Embryonic facial prominence (tissue), 1 donor: ENCODE measurements around the gene TCP11.

ENCODE experiments used
- DNase-seq: peaks from one replicate; pipeline ENCODE4 v3.0.0-alpha.2; 2016; ENCODE audit errors: extremely low spot score

TCP11 gene

DNA sequence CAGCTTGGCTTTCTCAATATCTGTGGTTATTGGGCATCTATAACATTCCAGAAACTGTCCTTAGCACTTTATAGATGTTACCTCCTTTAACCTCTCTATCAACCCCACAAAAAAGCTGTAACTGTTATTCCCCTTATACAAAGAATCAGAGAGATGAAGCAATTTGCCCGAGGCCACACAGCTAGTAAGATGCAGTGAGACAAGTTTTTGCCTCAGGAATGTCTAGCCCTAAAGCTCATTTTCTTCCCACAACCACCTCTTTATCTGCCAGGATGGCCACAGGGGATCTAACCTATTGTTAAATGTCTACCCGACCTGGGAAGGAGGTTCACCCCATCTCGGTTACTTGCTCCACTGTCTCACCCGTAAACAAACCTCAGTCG is 31.9 kb upstream of the TCP11 start:
- DNase-seq, result no peak

DNA sequence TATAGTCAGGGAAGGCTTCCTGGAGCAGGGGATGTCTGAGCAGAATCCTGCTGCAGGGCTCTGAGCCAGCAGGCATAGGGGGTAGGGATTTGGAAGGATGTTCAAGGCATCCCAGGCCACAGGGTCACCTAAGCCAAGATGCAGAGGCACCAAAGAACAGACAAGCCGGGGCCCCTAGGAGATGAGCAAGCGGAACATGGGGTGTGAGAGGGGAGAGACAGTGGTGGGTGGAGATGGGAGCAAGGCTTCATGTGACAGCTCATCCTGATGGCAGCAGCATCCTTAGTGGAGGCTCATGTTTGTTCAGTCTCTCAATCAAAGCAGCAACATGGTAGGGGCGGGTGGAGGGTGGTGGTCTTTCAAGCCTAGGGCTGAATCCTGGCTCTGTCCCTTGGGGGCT is 29.8 kb upstream of the TCP11 start:
- DNase-seq, result no peak

DNA sequence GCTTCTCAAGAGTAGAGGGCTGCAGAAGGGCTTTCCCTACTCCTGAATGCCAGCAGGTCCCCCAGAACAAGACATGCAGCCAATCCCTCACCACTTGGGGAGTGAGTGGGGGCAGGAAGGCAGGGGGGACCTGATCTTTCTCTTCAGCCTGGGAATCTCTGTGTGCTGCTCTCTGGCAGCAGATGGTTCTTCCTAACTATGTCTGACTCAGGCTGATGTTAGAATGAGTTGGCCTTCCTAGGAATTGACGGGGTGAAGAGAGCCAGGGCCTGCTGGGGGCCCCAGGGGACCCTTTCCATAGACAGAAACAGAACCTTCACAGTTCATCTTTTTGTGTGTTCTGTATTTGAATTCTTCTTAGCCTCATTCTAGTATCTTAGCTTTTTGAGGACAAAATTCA is 29.0 kb upstream of the TCP11 start:
- no peak for DNase-seq

DNA sequence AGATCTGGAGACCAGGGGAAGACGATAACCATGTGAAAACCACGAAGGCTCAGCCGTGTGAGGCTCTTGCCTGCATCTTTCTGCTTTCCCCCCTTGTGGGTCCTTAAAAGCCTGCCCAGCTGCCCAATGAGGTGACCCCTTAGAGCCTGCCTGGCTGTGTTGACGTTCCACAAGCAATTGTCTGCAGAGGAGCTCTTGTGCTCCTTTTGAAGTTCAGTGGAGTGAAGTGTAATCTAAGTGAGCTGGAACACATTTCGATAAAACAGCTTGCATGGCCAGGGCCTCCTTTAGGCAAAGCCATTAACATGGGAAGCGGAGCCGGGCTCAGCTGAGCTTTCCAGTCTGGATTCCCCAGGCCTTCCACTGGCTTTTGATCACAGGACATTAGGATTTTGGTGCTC is 27.3 kb upstream of the TCP11 start:
- DNase-seq, result no peak

DNA sequence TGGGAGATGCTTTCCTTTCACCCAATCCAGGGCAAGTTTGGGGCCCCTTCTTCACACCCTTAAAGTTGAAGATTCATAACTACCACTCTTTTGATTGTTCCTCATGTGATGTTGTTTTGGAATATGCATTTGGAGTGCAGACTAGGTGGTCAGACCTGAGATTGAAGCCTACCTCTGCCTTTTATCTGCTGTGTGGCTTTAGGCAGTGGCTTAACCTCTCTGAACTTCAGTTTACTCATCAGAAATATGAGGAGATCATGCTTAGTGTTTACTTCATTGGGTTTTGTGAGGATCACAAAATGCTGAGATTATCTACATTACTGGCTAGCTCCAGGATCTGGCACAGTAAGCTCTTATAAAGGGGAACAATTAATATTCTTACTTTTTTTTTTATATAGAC is 26.4 kb upstream of the TCP11 start:
- no peak for DNase-seq

DNA sequence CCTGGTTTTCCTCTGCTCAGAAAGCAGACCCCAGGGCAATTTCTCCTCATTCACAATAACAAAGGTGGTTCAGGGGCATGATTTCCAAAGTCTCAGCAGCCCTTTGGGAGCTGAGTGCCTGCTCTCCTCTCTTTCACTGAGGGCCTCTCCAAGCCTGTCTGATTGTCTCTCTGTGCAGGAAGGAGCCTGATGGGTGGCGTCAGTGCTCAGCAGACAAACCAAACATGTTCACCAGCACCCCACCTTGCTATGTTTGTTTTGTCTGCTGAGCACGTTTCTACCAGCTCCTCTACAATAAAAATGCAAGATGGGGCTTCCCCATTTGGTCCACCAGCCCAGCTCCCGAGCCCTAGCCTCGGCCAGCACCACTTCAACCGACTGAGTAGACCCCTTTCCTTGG is 25.4 kb upstream of the TCP11 start:
- DNase-seq, result no peak

DNA sequence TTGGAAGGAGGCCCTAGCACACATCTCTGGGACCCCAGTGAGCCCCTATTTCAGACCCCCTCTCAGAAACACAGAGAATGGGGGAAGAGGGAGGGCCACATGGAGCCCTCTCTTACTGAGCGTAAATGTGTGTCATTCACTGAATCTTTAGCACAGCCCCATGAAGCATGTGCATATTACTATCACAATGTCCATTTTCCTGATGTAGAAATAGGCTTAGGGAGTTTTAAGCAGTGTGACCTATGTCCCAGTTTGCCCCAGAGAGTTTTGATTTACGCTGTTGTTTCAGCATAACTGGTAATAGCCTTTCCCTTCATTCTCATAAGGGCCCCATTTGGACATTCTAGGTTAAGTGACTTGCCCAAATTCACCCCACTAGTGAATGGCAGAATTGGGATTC is 25.0 kb upstream of the TCP11 start:
- DNase-seq, result no peak

DNA sequence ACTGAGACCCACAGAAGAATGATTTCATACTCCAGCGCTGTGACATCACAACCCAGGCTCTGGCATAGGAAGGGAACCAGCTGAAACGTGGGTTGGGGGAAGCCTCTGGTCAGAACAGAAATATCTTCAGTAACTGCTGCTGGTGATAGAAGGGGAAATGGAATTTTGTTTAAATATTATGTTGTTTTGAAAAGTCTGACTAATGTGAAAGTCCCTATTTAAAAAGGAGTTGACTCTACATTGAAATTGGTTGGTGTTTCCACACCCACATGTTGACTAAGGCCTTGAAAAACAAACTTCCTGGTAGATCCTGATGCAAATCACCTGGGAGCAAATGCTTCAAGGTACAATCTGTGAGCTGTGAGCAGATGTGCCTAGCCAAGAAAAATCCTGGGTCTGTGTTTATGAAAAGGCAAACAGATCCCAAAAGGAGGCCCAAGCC is 24.5 kb upstream of the TCP11 start:
- DNase-seq, result no peak

DNA sequence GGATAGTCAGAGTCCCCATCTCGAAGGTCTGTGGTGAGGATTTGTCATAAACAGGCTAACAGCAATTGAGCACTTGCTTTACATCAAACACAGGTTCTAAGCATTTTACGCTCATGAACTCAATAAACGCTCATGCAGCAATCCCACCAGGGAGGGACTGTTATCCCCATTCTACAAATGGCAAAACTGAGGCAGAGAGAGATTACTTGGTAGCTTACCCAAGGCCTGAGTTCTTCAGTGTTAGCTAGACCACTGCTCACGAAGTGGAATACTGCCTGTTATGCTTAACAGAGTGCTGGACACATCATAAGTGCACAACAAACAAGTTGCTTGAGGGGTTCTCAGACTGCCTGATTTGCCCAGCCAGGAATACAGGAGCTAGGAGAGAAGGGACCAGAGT is 23.7 kb upstream of the TCP11 start:
- no peak for DNase-seq

DNA sequence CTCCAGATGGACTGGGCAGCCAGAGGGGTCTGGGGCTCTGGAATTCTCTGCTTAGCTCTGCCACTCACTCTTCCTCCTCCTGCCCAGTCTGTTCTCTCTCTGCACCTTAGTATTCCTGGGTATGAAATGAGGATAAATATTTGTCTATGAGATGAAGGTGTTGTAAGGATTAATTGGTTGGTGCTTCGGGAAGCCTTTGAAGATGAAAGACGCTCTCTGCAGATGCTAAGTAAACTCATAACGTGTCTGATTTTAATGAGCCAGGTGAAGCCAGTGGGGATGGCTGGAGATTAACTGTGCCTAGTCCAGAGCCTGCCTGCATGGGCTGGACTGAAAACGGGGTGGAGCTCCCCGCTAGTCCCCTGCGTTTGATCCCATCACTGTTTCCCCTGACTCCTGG is 23.1 kb upstream of the TCP11 start:
- DNase-seq, result no peak

DNA sequence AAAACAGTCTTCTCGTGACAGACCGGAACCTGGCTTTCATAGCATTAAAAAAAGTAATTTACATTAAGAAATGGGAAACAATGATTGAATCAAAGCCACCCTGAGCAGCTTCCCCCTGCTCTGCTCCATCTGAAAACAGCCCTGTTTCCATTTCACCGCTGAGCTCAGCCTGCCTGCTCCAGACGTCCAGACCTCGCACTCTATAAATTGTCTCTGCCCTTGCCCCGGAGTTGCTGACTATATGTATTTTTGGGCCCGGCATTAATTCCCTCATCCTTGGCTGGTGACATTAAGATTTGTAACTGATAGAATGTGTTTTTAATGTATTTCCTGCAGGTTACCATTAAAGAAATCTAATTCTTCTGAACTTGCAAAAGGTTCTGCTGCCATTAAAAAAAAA is 22.7 kb upstream of the TCP11 start:
- no peak for DNase-seq

DNA sequence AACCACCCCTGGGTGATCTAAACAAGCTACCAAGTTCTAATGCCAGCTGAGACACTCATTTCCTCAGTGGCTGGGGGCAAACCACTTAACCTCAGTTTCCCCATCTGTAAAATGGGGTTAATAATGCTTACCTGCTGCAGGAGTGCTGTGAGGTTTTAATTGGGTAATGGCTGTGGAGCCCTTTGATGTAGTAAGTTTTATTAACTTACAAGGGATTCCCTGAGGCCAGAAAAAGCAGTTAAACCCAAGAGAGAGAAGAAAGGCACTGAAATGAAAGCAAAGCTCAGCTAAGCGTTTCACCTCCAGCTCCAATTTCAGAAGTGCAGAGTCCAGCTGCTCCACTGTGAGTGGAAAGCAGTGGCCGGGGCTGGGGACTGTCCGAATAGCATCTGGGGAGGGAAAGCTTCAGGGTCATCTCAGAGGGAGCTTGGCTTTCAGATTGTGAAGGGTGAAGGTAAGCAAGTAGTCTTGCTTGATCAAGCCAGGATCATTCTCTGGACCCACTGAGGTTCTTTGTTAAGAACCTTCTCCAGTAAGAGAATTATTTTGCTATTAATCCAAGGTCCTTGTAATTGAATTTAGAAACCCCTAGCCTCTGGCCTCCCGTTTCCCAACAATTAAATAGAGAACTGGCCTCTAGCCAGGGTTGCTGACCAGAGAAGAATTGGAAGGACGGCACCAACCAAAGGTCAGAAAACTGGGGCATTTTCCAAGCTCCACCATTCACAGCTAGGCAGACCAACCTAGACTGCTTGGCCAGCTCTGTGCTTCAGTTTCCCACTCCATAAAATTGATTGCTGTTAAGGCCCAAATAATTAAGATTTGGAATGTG is 20.9 kb upstream of the TCP11 start:
- no peak for DNase-seq

DNA sequence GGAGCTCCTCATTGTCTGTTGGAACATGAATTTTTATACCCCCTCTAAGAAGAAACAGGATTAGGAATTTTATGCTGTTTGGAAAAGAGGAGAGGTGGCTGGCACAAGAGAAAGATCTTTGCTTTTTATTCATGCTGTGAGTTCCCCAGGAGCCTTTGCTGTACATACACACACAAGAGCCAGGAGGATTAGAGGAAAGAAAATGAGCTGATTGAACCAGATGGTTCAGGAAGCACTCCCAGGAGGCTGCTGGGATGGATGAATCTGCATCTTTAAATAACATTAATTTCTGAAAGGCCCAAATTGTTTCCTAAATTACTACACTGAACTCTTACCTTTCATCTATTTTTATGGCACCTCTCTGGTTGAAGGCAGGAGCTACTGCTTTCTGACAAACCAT is 20.1 kb upstream of the TCP11 start:
- DNase-seq, result no peak

DNA sequence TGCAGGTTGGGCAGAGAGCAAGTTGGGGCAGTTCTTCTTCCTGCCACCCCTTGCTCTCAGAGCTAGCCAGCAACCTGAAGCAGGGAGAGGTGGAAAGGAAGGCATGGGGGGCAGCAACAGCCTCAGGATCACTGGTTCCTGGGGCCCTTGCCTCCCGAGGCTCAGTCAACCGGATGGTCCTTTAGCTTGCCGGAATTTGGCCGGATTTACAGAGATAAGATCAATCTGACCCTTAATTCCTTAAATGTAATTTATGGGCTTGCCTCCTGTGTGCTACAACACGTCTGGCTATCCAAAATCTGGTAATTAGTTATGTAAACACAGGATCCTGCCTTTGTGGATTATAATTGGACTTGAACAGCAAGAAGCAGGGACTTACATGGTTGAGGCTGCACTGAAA is 19.5 kb upstream of the TCP11 start:
- no peak for DNase-seq

DNA sequence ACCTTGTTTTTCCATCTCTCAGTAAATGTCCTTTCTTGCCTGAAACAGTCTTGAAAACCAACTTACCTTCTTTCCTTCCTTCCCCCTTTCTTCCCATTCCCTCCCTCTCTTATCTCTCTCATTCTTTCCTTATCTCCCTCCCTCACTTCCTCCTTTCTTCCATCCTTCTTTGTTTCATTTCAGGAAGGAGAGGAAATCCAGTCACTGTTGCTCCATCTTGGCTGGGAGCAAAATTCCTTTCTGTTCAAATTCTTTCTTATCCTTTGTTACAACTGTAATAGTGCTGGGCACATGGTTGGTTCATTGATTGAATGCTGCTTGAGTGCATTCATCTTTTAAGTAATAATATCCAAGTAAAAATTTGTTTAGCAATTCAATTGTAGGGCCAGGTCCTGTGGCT is 17.4 kb upstream of the TCP11 start:
- DNase-seq, result no peak

DNA sequence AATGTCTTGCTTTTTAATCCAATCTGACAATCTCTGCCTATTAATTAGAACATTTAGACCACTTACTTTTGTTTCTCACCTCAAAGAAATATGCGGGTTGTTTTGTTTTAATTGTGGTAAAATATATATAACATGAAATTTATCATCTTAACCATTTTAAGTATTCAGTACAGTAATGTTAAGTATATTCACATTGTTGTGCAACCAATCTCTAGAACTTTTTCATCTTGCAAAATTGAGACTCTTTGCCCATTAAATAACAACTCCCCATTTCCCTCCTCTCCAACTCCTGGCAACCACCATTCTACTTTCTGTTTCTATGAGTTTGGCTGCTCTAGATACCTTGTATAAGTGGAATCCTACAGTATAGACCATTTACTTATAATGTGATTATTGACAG is 13.8 kb upstream of the TCP11 start:
- DNase-seq, result no peak

DNA sequence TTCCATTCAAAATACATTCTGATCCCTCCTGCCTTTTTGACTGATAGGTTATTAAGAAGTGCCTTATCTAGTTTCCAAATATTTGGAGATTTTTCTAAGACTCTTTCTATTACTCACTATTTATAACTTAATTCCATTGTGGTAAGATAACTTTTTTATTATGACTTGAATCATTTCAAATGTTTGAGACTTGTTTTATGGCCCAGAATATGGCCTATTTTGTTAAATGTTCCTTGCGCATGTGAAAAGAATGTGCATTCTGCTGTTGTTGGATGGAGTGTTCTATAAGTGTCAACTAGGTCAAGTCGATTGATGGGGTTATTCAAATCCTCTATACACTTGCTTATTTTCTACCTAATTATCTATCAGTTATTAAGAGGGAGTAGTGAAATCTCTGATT is 13.1 kb upstream of the TCP11 start:
- no peak for DNase-seq

DNA sequence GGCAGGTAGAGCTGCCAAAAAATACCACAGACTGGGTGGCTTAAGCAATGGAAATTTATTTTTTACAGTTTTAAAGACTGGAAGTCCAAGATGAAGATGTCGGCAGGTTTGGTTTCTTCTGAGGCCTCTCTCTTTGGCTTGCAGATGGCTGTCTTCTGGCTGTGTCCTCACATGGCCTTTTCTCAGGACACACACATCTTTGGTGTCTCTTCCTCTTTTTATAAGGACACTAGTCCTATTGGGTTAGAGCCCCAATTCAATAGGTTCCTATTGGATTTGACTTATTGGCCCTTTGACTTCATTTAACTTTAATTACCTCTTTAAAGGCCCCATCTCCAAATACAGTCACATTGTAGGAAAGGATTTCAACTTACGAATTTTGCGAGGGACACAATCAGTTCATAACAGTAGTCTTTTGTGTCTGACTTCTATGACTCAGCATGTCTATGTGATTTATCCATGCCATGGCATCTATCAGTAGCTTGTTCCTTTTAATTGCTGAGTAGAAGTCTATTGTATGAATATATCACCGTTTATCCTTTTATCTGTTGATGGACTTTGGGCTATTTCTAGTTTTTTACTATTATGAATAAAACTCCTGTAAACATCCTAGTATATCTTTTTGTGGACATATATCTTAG is 11.0 kb upstream of the TCP11 start:
- DNase-seq, result no peak

DNA sequence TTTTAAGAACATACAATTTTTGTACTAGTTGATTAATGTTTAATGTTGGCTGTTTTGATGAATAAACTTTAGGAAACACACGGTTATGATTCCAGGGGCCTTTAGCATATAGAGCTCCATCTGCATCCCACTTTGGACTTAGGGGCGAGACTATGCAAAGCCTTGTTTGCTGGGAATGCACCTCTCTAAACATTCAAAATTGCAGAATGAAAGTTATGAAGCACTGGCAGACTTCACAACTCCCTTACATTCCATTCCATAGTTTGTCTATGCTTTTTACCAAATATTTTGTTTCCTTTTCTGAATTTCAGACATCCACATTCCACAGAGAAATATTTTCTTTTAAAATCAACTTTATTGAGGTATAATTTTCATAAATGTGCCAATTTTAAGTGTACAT is 10.3 kb upstream of the TCP11 start:
- no peak for DNase-seq

DNA sequence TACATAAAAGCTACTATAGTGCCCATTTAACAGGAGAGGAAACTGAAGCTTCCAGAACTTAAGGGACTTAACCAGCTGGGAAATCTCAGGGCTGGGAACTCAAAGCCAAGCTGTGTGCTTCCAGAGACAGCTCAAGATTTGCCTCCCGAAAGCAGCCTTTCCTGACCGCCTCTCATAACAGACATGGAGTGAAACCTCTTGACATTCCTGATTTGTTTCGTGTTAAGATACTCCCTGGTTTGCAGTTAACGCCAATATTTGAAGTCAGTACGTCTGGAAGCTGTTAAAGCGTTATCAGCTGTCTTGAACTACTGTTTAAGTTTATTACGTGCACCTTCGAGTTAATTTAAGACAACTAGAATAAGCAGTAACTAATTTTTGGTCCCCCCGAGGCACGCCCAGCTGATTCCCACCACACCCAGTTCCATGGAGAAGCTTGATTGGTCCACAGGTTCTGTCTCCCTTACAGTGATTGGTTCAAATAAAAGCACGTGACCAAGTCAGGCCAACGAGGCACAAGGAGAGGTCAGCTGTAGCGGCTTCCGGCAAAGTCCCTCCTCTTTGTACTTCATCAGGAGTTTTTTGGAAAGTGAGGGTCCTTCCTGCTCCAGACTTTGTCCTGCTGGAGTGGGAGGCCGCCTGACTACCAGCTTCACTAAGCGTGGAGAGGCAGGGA is 8.9 kb upstream of the TCP11 start:
- no peak for DNase-seq

DNA sequence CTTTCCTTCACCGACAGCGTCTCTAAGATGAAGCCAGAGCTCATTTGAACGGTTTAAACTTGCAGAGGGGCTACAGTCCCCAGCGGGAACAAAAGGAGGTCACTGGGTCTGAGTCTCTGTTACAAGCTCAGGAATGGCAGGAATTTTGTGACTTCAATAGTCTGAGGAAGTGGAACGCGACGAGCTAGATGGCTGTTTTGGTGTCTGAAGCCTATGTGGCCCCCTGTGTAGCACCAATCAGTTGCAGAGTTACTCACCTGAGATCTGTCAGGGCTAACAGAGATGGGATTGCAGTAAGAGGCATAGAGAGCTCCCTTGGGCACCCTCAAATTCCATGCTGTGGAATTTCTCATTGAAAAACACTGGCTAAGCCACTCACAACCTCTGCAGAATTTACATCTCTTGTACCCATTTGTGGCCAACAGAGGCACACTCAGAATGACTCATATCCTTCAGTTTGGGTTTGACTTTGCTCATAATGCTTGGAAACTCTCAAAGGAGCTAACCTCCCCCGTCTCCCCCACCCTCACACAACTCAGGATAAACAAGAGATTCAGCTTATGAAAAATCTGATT is 7.1 kb upstream of the TCP11 start:
- no peak for DNase-seq

DNA sequence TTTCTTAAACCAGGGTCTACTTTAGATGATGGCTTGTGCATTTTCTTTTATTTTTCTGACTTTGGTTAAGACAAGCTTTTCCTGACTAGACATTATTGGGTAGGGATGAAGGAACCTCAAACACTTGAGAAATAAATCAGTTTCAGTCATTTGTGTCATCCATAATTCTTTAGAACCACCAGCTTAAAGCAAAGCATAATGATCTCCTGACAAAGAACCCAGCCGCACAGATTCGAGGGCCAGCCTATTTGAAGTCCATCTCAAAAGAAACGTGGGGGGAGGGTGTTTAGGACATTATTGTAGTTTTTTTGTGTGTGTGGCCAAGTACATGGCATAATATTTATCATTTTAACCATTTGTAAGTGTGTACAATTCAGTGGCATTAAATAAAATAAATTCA is 6.3 kb upstream of the TCP11 start:
- no peak for DNase-seq

DNA sequence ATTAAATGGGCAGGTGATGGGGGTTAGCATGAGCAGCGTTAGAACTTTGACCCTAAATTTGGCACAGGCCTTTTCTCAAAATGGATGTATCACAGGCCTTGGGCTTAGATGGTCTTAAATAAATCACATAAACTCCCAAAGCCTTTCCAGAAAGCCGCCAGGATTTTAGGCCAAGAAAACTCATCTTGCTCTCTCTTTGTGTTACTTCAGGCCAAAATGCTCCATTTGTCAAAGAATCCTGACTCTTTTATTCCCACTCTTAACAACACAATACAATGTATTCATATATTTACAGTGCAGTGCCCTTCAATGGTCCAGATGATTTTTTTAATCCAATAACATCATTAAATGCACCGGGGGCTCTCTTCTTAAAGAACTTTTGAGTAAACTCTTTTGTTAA is 5.9 kb upstream of the TCP11 start:
- DNase-seq, result no peak
